ENCODE measurements around the gene RAB11FIP4. TPM values are rescaled to one million over a fixed set of nuclear protein-coding genes. Genes with fewer than 3 reads are reported as not detected.
A peak's percentile ranks its signal among the peaks of the same experiment; 100 is the strongest.

The RAB11FIP4 gene
- total and polyA plus RNA-seq, 2 of the 13 experiments (the other 11 are each of a cell fraction or from before 2014, with no cell fraction given): 28.0 to 89.3 TPM

GRCh38 chr17:31467502-31468256 is 76.2 kb downstream of the RAB11FIP4 start (continued):
- no peak for TF ChIP-seq SP4 (CRISPR knock-in tag; IDR thresholded peaks at IDR 0.05)
- TF ChIP-seq ARID4A (CRISPR knock-in tag; IDR thresholded peaks at IDR 0.05; ENCODE audit: borderline replicate concordance): peak; percentile 54; the same call in 1 of the 2 replicates
- TF ChIP-seq PHF21A (CRISPR knock-in tag; IDR thresholded peaks at IDR 0.05): peak; percentile 97
- no peak for TF ChIP-seq ZNF792 (CRISPR knock-in tag; IDR thresholded peaks at IDR 0.05)
- TF ChIP-seq ZNF501 (CRISPR knock-in tag; IDR thresholded peaks at IDR 0.05): no peak
- TF ChIP-seq ZNF136 (CRISPR knock-in tag; IDR thresholded peaks at IDR 0.05; ENCODE audit: low read depth): no peak; the same call in 1 of the 2 replicates
- no peak for TF ChIP-seq SRSF1 (optimal IDR thresholded peaks at IDR 0.05; ENCODE audit: low read depth, low read length)
- peak; percentile 56; the same call in 1 of the 2 replicates for TF ChIP-seq MEF2D (CRISPR knock-in tag; IDR thresholded peaks at IDR 0.05)
- TF ChIP-seq ZBTB4 (CRISPR knock-in tag; IDR thresholded peaks at IDR 0.05; ENCODE audit: borderline replicate concordance): no peak
- peak; percentile 91 for TF ChIP-seq ZBTB3 (CRISPR knock-in tag; IDR thresholded peaks at IDR 0.05; ENCODE audit: borderline replicate concordance, low read depth)
- TF ChIP-seq ARNT2 (CRISPR knock-in tag; IDR thresholded peaks at IDR 0.05; ENCODE audit: low read depth): no peak
- TF ChIP-seq ZSCAN21 (CRISPR knock-in tag; IDR thresholded peaks at IDR 0.05; ENCODE audit: borderline replicate concordance): 0 out of 2 replicates have a peak, but pooled peaks have one; percentile 55
- TF ChIP-seq ZNF850 (CRISPR knock-in tag; conservative IDR thresholded peaks at IDR 0.05): no peak
- no peak for TF ChIP-seq ZFP41 (CRISPR knock-in tag; IDR thresholded peaks at IDR 0.05; ENCODE audit: borderline replicate concordance)
- no peak for TF ChIP-seq ZMAT3 (CRISPR knock-in tag; conservative IDR thresholded peaks at IDR 0.05)
- no peak for TF ChIP-seq NFAT5 (CRISPR knock-in tag; IDR thresholded peaks at IDR 0.05)

Measured in HepG2 (cell line).